ENCODE measurements around the gene BIVM.
A peak's percentile ranks its signal among the peaks of the same experiment; 100 is the strongest.
"Not testable (repeated sequence)": the region's sequence is repeated elsewhere in the genome, so short reads cannot be mapped to it uniquely, and the experiment has no call there.

Gene BIVM, protein sequence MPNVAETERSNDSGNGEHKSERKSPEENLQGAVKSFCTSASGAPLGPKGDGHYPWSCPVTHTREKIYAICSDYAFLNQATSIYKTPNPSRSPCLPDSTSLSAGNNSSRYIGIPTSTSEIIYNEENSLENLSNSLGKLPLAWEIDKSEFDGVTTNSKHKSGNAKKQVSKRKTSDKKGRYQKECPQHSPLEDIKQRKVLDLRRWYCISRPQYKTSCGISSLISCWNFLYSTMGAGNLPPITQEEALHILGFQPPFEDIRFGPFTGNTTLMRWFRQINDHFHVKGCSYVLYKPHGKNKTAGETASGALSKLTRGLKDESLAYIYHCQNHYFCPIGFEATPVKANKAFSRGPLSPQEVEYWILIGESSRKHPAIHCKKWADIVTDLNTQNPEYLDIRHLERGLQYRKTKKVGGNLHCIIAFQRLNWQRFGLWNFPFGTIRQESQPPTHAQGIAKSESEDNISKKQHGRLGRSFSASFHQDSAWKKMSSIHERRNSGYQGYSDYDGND

DNA sequence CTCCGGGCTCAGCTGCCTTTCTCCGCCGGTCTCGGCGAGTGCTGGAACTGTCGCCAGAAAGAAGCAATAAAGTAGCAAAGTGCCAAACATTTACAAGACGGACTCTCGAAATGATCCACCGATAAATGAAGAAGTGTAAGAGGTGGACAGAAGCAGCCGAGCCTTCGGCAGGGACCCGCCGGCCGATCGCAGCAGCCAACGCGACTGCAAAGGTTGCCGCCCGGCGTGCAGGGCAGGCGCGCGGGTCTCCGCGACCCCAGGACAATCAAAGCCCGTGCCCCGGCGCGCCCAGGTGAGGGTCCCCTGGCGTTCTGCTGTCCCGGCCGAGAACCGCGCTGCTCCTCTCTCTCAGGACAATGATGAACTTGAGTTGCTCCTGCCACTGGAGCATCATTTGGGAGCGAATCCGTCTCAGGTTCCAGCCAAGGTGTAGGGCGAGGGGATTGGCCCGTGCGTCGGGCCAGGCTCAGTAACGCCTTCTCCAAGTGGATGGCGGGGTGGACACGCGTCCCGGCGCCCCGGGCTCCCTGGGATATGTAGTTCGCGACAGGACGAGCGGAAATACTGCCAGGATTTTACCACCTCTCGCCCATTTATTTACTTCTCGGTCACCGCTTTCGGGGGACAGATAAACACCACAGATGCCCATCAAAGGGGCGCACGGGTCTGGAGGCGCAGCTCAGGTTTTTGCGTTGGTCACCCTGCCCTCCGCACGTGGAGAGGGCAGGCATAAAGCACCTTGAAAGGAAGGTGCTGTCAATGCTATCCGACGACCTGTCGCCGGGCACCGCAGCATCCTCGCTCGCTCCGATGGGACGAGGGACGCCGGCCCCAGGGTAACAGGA is at the start of gene BIVM, which contains the start of gene POGLUT2:
BIVM (plus strand) TSS at position 539 of the 845 bp plus-strand sequence. CDS start 8,149 bp downstream, outside the sequence.
POGLUT2 (minus strand) TSS at position 396 of the 845 bp plus-strand sequence; CDS start at position 90, 306 bp downstream.
- DNase-seq, result peak; percentile 96

DNA sequence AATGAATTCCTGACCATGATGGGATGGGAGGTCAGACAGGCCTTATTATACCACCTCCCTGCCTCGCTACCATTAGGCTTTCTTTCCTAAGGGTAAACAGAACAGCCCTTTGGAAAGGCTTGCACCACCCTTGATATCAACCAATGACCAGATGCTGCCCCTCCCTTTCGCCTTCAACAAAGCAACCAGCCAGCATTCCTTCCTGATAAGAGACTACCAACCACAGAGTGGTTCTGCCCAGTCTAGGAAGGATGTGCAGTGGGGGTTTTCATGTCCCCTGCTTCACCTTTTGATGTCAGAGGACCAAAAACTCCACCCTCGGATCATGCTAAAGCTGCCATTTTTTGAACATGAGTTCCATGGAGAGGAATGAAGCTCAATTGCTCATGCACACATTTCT is 47.0 kb upstream of the BIVM start:
- DNase-seq, result no peak

DNA sequence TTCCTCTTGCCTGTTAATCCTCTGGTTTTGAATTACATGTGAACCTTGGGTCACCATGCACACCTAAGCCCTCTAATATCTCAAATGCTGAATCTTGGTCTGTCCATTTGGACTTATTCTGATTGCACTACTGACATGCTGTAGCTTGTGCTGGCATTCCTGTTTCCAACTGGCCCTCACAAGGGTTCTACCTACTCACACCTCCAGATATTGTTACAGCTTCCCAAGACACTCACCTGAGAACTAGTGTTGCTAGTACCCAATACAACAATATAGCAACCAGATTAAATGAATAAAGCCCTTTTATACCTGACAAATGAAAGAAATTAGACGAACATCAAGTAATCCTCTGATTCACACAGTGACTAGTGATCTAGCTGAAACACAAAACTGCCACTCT is 41.9 kb upstream of the BIVM start:
- no peak for DNase-seq

DNA sequence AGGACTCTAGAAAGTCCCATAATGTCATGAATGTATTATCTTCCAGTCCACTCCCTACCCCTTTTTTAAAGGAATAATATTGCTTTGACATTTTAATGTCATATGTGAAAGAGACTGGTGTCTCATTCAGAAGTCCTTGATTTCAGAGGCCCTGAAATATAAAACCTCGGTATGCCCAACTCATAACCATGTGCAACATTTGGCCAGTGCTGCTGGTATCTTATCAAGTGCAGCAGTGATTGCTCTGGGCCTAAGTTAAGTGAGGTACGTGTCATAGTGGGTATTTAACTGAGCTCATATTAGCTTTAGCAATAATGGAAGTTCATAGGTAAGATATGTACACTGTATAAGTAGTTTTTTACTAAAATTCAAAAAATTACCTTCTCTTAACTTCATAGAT is 40.1 kb upstream of the BIVM start:
- DNase-seq, result no peak

DNA sequence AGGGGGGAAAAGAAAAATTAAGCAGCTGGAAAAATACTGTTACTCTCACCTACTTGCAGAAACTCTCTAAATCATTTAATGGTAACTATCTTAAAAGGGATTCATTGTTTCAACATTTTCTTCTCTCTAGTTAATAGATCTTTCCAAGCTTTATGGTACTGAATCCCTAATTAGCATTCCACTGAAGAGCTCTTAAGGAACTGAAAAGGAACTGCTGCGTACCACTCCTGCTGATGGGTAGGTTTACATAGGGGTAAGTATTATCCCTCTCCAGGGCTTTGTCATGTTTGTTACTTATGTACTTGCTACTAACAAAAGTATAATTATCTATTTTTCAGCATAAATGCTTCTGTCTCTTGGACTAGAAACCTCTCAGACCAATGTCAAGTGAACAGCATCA is 37.8 kb upstream of the BIVM start:
- DNase-seq, result no peak

DNA sequence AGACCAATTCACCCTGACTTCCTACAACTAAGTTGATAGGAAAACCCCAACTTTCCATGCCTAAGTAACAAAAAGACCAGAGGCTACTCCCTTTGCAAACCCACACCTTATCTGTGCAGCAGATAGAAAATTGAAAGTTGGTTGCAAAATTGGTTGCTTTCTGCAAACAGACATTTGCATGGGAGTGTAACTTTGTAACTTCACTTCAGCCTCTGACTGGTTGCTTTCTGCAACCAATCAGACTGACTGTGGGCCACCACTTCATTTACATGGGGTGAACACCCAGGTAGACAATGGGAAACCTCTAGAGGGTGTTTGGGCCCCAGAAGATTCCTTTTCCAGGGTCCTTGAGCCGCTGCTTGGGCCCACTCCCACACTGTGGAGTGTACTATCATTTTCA is 35.2 kb upstream of the BIVM start:
- DNase-seq, result no peak

DNA sequence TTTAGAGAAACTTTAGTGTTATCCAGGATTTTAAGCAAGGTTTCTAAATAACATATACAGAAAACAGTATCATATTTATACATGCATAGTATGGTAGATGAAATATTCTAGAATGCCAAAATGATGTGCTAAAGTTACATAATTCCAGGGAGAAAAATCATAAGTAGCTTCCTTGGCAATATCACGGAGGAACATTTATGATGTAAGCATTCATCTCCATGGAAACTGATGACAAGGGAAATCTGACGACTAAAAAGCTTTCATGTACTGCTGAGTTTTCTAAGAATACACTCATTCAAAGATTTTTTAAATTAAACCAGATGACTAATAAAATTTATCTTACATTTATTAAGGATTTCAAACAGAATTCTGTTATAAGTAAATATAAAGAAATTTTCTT is 30.0 kb upstream of the BIVM start:
- no peak for DNase-seq

DNA sequence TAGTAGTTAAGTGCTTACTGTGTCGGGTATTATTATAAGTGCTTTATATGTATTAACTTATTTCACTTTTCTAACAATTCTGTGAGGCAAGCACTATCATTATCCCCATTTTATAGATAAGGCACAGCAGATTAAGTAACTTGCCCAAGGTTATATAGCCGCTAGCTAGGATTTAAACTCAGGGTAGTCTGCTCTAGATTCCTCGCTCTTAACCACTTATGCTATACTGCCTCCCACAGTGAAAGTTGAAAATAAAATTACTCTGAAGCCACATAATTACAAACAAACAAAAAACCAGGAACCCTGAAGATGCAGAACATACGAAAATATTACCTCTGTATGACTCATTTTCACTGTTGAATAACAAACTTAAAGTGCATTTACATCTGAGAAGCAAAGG is 29.2 kb upstream of the BIVM start:
- DNase-seq, result no peak

DNA sequence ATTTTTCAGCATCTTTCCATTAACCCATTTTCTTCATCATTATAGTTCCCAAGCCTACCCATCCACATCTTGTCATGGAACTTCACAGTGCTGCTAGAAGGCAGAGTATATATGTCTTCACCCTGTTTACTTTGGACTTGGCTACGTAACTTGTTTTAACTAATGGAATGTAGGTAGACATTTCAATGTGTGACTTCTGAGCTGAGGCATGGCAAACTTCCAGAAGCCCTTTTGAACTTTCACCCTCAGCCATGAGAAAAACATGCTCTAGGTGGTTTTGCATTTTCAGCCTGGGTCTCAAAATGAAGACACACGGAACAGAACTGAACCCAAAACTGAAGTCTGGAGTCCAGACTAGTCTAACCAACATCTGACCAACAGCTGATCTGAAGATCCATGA is 28.5 kb upstream of the BIVM start:
- no peak for DNase-seq

DNA sequence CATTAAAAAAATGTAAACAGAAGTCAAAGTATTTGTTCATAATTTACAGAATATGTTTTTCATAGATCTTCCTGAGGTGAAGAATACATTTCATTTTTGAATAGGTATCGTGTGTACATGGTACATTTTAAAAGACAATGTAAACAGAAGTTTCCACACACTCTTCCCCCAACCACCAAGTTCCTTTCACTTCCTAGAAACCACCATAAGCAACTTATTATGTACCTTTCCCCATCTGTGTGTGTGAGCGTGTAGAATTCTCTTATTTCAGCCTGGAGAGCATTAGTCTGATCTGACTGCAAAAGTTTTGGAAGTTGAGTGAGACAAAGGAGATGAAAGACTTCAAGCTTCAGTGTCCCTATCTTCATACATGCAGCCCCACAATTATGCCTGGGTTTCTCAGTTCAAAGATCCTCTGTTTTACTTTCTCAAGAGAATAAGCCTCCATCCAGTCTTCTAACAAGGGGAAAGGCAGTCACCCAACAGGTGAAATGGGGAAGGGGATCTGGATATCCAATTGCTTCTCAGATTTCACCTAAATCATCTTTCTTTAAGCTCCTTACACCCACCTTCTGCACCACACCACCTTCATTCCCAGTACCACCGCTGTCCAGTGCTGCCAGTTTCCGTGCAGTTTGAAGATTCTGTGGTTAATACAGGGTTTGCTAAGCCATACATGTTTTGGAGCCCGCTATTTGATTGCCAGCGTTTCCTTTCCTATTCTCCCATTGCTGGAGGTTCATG is 27.4 kb upstream of the BIVM start:
- DNase-seq, result no peak

DNA sequence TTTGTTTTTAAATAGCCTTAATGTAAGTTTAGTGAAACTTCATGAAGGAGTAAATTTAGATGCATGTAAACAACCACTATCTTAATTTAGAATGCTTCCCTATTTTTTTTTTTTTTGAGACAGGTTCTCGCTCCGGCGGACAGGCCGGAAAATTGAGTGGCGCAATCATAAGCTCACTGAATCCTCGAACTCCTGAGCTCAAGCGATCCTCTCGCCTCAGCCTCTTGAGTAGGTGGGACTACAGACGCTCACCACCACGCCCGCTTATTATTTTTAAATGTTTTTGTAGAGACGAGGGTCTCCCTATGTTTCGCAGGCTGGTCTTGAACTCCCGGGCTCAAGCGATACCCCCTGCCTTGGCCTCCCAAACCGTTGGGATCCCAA is 26.9 kb upstream of the BIVM start:
- DNase-seq, result no peak

DNA sequence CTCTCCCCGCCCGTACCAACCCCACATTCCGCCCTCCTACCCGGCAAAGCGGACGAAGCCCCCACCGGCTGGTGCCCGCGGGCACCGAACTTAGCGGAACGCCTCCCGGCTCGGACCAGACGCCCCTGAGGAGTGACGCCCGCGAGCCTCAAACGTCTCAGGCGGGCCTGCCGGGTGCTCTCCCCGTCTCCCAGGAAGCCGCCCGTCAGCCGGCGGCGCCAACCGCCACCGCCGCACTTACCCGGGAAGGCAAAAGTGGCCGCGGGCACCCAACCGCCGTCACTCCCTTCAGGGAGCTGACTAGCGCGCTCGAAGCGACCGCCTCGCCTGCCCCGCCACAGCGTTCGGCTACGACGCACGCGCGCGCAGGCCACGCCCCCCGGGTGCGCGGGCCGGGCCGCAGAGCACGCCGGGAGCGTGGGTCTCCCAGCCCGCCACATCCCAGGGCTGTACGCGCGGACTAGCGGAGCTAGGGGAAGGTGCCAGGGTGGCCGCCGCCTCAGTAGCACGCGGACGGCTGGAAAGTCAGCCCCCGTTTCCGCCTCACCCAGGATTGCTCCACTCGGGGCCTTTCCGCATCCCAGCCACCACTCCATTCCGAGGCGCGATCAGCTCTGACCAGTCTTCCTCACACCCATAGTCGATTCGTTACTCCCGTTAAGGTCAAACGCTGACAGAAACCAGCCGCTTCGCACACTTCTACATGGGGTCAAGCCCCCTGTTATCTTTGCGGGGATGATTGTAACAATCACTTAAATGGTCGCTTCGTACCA is 25.3 kb upstream of the BIVM start, which contains the start of gene TEX30:
TEX30 (minus strand) TSS at position 346 of the 773 bp plus-strand sequence. CDS start 3,760 bp downstream, outside the sequence.
- DNase-seq, result peak; percentile 91

DNA sequence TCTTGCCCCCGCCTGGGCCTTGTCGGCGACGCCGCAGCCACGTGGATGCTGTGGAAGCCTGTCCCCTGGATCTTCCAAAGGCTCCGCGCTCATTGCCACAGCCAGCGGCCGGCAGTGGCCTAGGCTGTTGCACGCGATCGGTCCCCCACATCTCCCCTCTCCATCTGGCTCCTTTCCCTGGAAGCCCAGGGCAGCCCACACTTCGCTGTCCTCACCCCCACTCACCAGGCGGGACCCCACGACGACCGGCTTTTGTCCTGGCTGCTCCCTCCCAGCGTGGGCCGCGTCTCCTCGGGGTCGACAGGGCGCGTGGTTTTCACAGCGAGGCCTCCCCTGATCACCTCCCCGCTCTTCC is 24.7 kb upstream of the BIVM start:
- DNase-seq, result no peak

DNA sequence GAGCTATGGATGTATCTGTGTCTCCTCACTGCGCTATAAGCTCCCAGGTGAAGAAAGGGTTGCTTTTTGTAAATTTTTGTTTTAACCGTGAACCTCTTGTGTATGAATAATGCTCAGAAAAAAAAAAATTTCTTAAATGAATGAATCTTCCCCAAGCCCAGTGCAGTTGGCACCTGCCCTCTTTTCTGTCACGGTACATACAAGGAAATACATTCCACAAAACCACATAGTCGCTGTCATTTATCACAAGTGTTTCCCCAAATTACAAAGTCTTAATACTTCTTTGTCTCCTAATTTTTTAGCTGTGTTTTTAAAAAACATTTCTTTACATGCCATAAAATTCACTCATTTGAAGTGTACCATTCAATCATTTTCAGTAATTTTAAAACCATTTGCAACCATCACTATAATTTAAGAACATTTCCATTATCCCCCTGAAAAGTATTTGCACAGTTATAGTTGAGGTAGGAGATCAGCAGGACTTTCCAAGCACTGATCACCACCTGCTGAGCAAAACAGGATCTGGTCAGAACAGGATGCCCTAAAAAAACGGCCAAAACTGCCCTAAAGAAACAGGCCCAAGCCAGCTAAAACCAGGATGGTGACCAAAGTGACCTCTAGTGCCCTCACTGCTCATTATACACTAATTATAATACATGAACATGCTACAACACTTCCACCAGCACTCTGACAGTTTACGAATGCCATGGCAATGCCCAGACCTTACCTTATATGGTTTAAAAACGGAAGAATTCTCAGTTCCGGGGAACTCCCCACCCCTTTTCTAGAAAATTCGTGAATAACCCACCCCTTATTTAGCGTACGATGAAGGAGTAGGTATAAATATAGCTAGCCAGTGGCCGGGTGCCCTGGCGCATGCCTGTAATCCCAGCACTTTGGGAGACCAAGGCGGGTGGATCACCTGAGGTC is 24.1 kb upstream of the BIVM start:
- DNase-seq, result no peak

DNA sequence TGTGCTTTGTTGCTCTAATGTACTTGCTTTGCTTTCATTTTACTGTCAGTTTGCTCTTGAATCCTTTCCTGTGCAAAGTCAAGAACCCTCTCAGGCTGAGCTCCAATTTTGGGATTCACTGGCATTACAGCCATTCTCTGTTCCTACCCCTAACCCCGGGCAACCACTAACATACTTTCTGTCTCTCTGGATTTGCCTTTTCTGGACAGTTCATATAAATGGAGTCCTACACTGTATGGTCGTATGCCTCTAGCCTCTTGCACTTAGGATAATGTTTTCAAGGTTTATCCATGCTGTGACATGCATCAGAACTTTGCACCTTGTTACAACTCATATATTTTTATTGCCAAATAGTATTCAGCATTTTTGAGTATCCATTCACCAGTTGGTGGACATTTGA is 22.6 kb upstream of the BIVM start:
- no peak for DNase-seq

DNA sequence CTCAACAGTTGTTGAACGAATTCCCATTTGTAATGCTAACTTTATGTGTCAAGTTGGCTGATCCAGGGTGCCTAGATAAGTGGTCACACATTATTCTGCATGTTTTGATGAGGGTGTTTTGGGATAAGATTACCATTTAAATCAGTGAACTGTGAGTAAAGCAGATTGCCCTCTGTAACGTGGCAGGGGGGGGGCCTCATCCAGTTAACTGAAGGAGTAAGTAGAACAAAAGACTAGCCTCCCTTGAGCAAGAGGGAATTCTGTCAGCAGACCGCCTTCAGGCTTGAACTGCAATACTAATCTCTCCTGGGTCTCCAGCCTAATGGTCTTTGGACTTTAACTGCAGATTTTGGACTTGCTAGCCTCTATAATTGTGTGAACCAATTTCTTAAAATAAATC is 21.2 kb upstream of the BIVM start:
- DNase-seq, result no peak

DNA sequence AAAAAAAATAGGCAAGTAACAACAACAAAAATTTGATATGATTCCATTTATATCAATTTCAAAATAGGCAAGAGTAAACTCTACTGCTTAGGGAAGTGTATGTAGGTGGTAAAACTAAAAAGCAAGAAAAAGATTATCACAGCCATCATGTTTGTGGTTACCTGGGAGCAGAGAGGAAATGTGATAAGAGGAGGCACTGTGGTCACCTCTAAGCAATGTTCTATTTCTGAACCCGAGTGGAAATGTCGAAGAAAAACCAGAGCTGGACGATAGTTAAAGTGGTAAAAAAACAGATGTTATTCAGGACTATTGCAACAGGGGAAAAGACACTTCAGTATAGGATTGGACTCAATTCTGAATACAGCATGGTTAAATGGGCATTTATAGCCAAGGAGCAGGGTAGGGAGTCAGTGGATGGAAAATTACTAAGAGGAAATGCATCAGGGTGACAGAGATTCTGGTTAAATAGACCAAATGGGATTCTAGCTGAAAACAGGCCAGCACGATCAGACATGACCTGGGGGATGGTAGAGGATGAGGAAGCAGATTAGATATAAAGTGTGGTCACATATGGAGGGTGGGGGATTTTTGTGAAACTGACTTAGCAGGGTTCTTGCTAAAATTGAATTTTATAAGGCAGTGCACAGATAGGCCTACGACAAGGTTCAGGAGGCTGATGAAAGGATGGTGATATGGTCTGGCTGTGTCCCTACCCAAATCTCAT is 19.3 kb upstream of the BIVM start:
- DNase-seq, result no peak

DNA sequence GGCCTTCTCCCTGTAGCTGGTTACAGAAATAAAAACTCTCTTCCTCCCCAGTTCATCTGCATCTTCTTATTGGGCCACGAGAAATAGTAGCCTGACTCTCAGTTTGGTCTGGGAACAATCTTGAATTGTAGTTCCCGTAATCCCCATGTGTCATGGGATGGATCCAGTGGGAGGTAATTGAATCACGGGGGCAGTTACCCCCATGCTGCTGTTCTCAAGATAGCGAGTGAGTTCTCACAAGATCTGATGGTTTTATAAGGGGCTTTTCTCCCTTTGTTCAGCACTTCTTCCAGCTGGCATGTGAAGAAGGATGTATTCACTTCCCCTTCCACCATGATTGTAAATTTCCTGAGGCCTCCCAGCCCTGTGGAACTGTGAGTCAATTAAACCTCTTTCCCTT is 18.3 kb upstream of the BIVM start:
- not testable (repeated sequence) for DNase-seq

DNA sequence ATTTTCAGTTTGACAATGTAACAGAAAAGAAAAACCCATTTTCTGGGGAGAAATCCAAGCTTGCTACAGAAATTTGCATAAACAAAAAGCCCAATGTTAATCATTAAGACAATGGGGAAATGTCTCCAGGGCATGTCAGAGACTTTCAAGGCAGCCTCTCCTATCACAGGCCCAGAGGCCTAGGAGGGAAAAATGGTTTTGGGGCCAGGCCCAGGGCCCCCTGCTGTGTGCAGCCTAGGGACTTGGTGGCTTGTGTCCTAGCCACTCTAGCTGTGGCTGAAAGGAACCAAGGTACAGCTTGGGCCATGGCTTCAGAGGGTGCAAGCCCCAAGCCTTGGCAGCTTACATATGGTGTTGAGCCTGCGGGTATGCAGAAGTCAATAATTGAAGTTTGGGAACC is 17.3 kb upstream of the BIVM start:
- DNase-seq, result no peak

DNA sequence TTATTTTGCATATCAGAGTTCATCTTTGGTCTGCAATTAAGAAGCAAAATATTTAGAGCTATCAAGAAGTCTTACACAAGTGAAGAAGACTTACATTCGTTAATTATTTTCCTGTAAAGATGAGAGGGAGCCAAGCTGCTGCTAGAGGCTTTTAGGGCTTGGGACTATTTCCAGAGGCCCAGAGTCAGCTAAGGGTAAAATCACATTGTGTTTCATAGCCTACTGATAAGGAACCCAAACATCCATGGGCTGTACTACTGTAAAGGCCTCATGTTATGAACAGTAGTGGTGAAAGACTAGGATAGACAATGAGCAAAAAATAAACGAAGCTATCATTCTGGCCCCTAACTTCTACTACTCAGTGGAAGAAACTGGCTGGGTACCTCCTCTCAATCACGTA is 14.4 kb upstream of the BIVM start:
- DNase-seq, result no peak

All from NCI-H146 (cell line).